BLaER1 (cell line): ENCODE results near the gene HSPG2.

Experiments used
- H3K27ac ChIP-seq: shearing (Covaris generic); formaldehyde crosslinking; 2 replicates; pipeline ENCODE4 v1.8.1; 2022
- H3K27me3 ChIP-seq: shearing (Covaris generic); formaldehyde crosslinking; 2 replicates; pipeline ENCODE4 v1.8.1; 2022
- H3K36me3 ChIP-seq: shearing (Covaris generic); formaldehyde crosslinking; 2 replicates; pipeline ENCODE4 v1.8.1; 2022
- H3K4me1 ChIP-seq: shearing (Covaris generic); formaldehyde crosslinking; 2 replicates; pipeline ENCODE4 v1.8.1; 2022
- H3K4me2 ChIP-seq: shearing (Covaris generic); formaldehyde crosslinking; 2 replicates; pipeline ENCODE4 v1.8.1; 2022
- H3K4me3 ChIP-seq: shearing (Covaris generic); formaldehyde crosslinking; 2 replicates; pipeline ENCODE4 v1.8.1; 2022
- H3K9ac ChIP-seq: shearing (Covaris generic); formaldehyde crosslinking; 2 replicates; pipeline ENCODE4 v1.8.1; 2022
- H3K9me3 ChIP-seq: shearing (Covaris generic); formaldehyde crosslinking; 2 replicates; pipeline ENCODE4 v1.8.1; 2022
- H4K20me1 ChIP-seq: shearing (Covaris generic); formaldehyde crosslinking; 2 replicates; pipeline ENCODE4 v1.8.1; 2022
- Cebpa-rat ChIP-seq: shearing (Covaris generic); IDR thresholded peaks from 2 replicates; pipeline ENCODE4 v1.8.1; 2022

The HSPG2 gene

GRCh38 chr1:21864730-21865129 is 72.4 kb downstream of the HSPG2 start:
- no peak for TF ChIP-seq Cebpa-rat
- Histone ChIP-seq H3K9me3 (peaks cover 11% of the 10 kb centered on the region), H3K27me3 (no peaks in the 10 kb centered on the region), H4K20me1 (no peaks in the 10 kb centered on the region), H3K27ac (peak overlapping the region; percentile 81; the same call in 1 of the 2 replicates), H3K4me3 (no peak overlapping the region), H3K4me1 (peaks cover 37% of the 10 kb centered on the region), H3K4me2 (no peak overlapping the region), H3K36me3 (peaks cover 58% of the 10 kb centered on the region), H3K9ac (no peak overlapping the region)

GRCh38 chr1:21863981-21864380 is 73.1 kb downstream of the HSPG2 start:
- Histone ChIP-seq H3K36me3 (peaks cover 60% of the 10 kb centered on the region), H3K9ac (no peak overlapping the region), H3K27ac (no peak overlapping the region), H3K4me2 (no peak overlapping the region), H3K4me1 (peaks cover 30% of the 10 kb centered on the region), H3K27me3 (no peaks in the 10 kb centered on the region), H3K4me3 (no peak overlapping the region), H3K9me3 (peaks cover 11% of the 10 kb centered on the region), H4K20me1 (no peaks in the 10 kb centered on the region)
- TF ChIP-seq Cebpa-rat = no peak

GRCh38 chr1:21861602-21862429 is 75.3 kb downstream of the HSPG2 start:
- Histone ChIP-seq H3K4me2 (no peak overlapping the region), H3K9me3 (peaks cover 11% of the 10 kb centered on the region), H3K36me3 (peaks cover 81% of the 10 kb centered on the region), H3K27ac (no peak overlapping the region), H3K27me3 (no peaks in the 10 kb centered on the region), H3K4me3 (no peak overlapping the region), H4K20me1 (no peaks in the 10 kb centered on the region), H3K9ac (no peak overlapping the region), H3K4me1 (peaks cover 16% of the 10 kb centered on the region)
- TF ChIP-seq Cebpa-rat = no peak

GRCh38 chr1:21860971-21861370 is 76.1 kb downstream of the HSPG2 start:
- H3K4me1 ChIP-seq = peaks cover 8% of the 10 kb centered on the region
- peaks cover 90% of the 10 kb centered on the region for H3K36me3 ChIP-seq
- no peaks in the 10 kb centered on the region for H3K27me3 ChIP-seq
- TF ChIP-seq Cebpa-rat = no peak
- H3K4me3 ChIP-seq = no peak overlapping the region
- H3K9me3 ChIP-seq = peaks cover 11% of the 10 kb centered on the region
- no peak overlapping the region for H3K9ac ChIP-seq
- H3K27ac ChIP-seq = no peak overlapping the region
- no peaks in the 10 kb centered on the region for H4K20me1 ChIP-seq
- H3K4me2 ChIP-seq = no peak overlapping the region

- H4K20me1 ChIP-seq = no peaks in the 10 kb centered on the region
- peaks cover 95% of the 10 kb centered on the region for H3K36me3 ChIP-seq
- H3K4me2 ChIP-seq = no peak overlapping the region
- TF ChIP-seq Cebpa-rat = no peak
- no peak overlapping the region for H3K4me3 ChIP-seq
- no peaks in the 10 kb centered on the region for H3K4me1 ChIP-seq
- peaks cover 11% of the 10 kb centered on the region for H3K9me3 ChIP-seq
- no peak overlapping the region for H3K9ac ChIP-seq
- no peaks in the 10 kb centered on the region for H3K27me3 ChIP-seq
- no peak overlapping the region for H3K27ac ChIP-seq
Measured at GRCh38 chr1:21859669-21860179, 77.4 kb downstream of the HSPG2 start.

- H3K36me3 ChIP-seq = peaks cover 94% of the 10 kb centered on the region
- H4K20me1 ChIP-seq = no peaks in the 10 kb centered on the region
- H3K27me3 ChIP-seq = no peaks in the 10 kb centered on the region
- no peaks in the 10 kb centered on the region for H3K4me1 ChIP-seq
- H3K27ac ChIP-seq = no peak overlapping the region
- no peak for TF ChIP-seq Cebpa-rat
- no peak overlapping the region for H3K4me3 ChIP-seq
- no peak overlapping the region for H3K9ac ChIP-seq
- H3K9me3 ChIP-seq = peaks cover 11% of the 10 kb centered on the region
- H3K4me2 ChIP-seq = no peak overlapping the region
Measured at GRCh38 chr1:21857840-21858670, 79.1 kb downstream of the HSPG2 start.

- Histone ChIP-seq H3K4me2 (no peak overlapping the region), H3K27ac (no peak overlapping the region), H4K20me1 (no peaks in the 10 kb centered on the region), H3K4me1 (no peaks in the 10 kb centered on the region), H3K9ac (no peak overlapping the region), H3K4me3 (no peak overlapping the region), H3K27me3 (no peaks in the 10 kb centered on the region), H3K9me3 (peaks cover 11% of the 10 kb centered on the region), H3K36me3 (peaks cover 95% of the 10 kb centered on the region)
- TF ChIP-seq Cebpa-rat = no peak
Measured at GRCh38 chr1:21857142-21857839, 79.8 kb downstream of the HSPG2 start.

- no peak for TF ChIP-seq Cebpa-rat
- no peaks in the 10 kb centered on the region for H3K4me1 ChIP-seq
- no peaks in the 10 kb centered on the region for H3K27me3 ChIP-seq
- no peak overlapping the region for H3K9ac ChIP-seq
- no peak overlapping the region for H3K4me3 ChIP-seq
- H3K9me3 ChIP-seq = no peaks in the 10 kb centered on the region
- peaks cover 92% of the 10 kb centered on the region for H3K36me3 ChIP-seq
- no peak overlapping the region for H3K27ac ChIP-seq
- no peak overlapping the region for H3K4me2 ChIP-seq
- H4K20me1 ChIP-seq = no peaks in the 10 kb centered on the region
Measured at GRCh38 chr1:21855257-21856096, 81.6 kb downstream of the HSPG2 start.

GRCh38 chr1:21854751-21855131 is 82.4 kb downstream of the HSPG2 start:
- H3K27ac ChIP-seq = no peak overlapping the region
- H3K4me2 ChIP-seq = no peak overlapping the region
- H3K4me1 ChIP-seq = no peaks in the 10 kb centered on the region
- no peaks in the 10 kb centered on the region for H3K9me3 ChIP-seq
- no peak overlapping the region for H3K4me3 ChIP-seq
- no peak overlapping the region for H3K9ac ChIP-seq
- peaks cover 92% of the 10 kb centered on the region for H3K36me3 ChIP-seq
- no peaks in the 10 kb centered on the region for H4K20me1 ChIP-seq
- TF ChIP-seq Cebpa-rat = no peak
- no peaks in the 10 kb centered on the region for H3K27me3 ChIP-seq
